Activated CD8-positive, alpha-beta T cell treated with anti-CD3 and anti-CD28 coated beads for 36 hours (primary cell): ENCODE results near the gene NEK5. TPM values are rescaled to one million over a fixed set of nuclear protein-coding genes. Genes with fewer than 3 reads are reported as not detected.

Experiments used
- ATAC-seq: fragments of 200-7000 bp; cut with Tn5 transposase; one replicate; pipeline ENCODE4 v1.10.0; 2021; ENCODE audit warnings: mild to moderate bottlenecking, moderate library complexity
- CTCF ChIA-PET: fragments of 350-600 bp; sonication (Branson Sonifier 250); formaldehyde crosslinking; loops from one replicate; lab custom pipeline; 2021; ENCODE audit warnings: antibody characterized with exemption; lab: Charles Lee
- POLR2A ChIA-PET: fragments of 350-600 bp; sonication (Branson Sonifier 250); formaldehyde crosslinking; loops from one replicate; lab custom pipeline; 2021; ENCODE audit warnings: antibody characterized with exemption; lab: Charles Lee
- DNase-seq: peaks from one replicate; pipeline ENCODE4 v3.0.0-alpha.2; 2020
- H3K27ac Mint-ChIP-seq: one replicate; pipeline ENCODE4 v1.8.0; 2021; ENCODE audit warnings: mild to moderate bottlenecking, mixed read lengths
- H3K27me3 Mint-ChIP-seq: one replicate; pipeline ENCODE4 v1.8.0; 2021; ENCODE audit warnings: mixed read lengths
- H3K36me3 Mint-ChIP-seq: one replicate; pipeline ENCODE4 v1.8.0; 2021; ENCODE audit warnings: low read depth, mixed read lengths
- H3K4me1 Mint-ChIP-seq: one replicate; pipeline ENCODE4 v1.8.0; 2021; ENCODE audit warnings: low read depth, mixed read lengths
- H3K4me3 Mint-ChIP-seq: one replicate; pipeline ENCODE4 v1.8.0; 2021; ENCODE audit warnings: mild to moderate bottlenecking, moderate library complexity, mixed read lengths
- H3K9me3 Mint-ChIP-seq: one replicate; pipeline ENCODE4 v1.8.0; 2021; ENCODE audit warnings: mixed read lengths
- CTCF ChIP-seq: fragments of 200-600 bp; IDR thresholded peaks from one replicate; pipeline ENCODE4 v1.8.0; 2022; ENCODE audit warnings: antibody characterized with exemption, mild to moderate bottlenecking
- intact Hi-C: fragments of 100-400 bp; cut with micrococcal nuclease; formaldehyde crosslinking; loops from one replicate; pipeline ENCODE4 v1.10.0; 2022
- total RNA-seq, 2 experiments: library from RNA; stranded (reverse); gene quantifications; one replicate each; pipeline ENCODE4 v1.2.3, GENCODE V29; 2021

NEK5 gene
- total RNA-seq, 2 experiments from 2014 or later = 0.11 to 0.16 TPM

- peaks cover 10% of the 10 kb centered on the region for H3K27me3 Mint-ChIP-seq
- H3K36me3 Mint-ChIP-seq = no peaks in the 10 kb centered on the region
- H3K9me3 Mint-ChIP-seq = no peaks in the 10 kb centered on the region
- ChIA-PET CTCF (interaction anchor here (0.8 to 6.8 kb wide), 4 partner anchors 127 to 451 kb away, joined by 3 to 62 read pairs (median 3); partner anchors contain the start of gene NEK5), POLR2A (interaction anchor here (1.2 kb wide), 1 partner anchor 128 kb away, joined by 5 read pairs; no protein-coding TSS in a partner anchor)
- ATAC-seq = no peak
- no peak overlapping the region for H3K4me3 Mint-ChIP-seq
- no peak overlapping the region for H3K27ac Mint-ChIP-seq
- no peak for DNase-seq
- no peaks in the 10 kb centered on the region for H3K4me1 Mint-ChIP-seq
- intact Hi-C loops = loop anchor here (5.0 kb wide), 1 partner anchor 127 kb away; the partner anchor contains the start of gene NEK5
- no peak for TF ChIP-seq CTCF
Measured at GRCh38 chr13:51999921-52000320, 129.0 kb downstream of the NEK5 start.

- H3K27me3 Mint-ChIP-seq = peaks cover 10% of the 10 kb centered on the region
- no peak overlapping the region for H3K27ac Mint-ChIP-seq
- no peaks in the 10 kb centered on the region for H3K4me1 Mint-ChIP-seq
- H3K36me3 Mint-ChIP-seq = no peaks in the 10 kb centered on the region
- intact Hi-C loops = no loop called here
- H3K4me3 Mint-ChIP-seq = no peak overlapping the region
- CTCF ChIA-PET = interaction anchor here (0.9 to 6.8 kb wide), 4 partner anchors 128 to 426 kb away, joined by 3 to 62 read pairs (median 3); partner anchors contain the start of gene NEK5
- TF ChIP-seq CTCF = no peak
- no peaks in the 10 kb centered on the region for H3K9me3 Mint-ChIP-seq
- DNase-seq (no peak), ATAC-seq (no peak)
- POLR2A ChIA-PET = interaction anchor here (1.2 kb wide), 1 partner anchor 128 kb away, joined by 5 read pairs; no protein-coding TSS in a partner anchor
Measured at GRCh38 chr13:51999510-51999911, 129.4 kb downstream of the NEK5 start.

GRCh38 chr13:51998723-51999509 lies 130.0 kb downstream of the NEK5 start:
- intact Hi-C loops = no loop called here
- POLR2A ChIA-PET = interaction anchor here (1.2 kb wide), 1 partner anchor 129 kb away, joined by 5 read pairs; no protein-coding TSS in a partner anchor
- Mint-ChIP-seq H3K36me3 (no peaks in the 10 kb centered on the region), H3K27ac (no peak overlapping the region), H3K4me3 (no peak overlapping the region), H3K9me3 (no peaks in the 10 kb centered on the region), H3K4me1 (no peaks in the 10 kb centered on the region), H3K27me3 (peaks cover 10% of the 10 kb centered on the region)
- no peak for ATAC-seq
- no peak for TF ChIP-seq CTCF
- CTCF ChIA-PET = interaction anchor here (0.9 to 6.8 kb wide), 4 partner anchors 128 to 451 kb away, joined by 3 to 62 read pairs (median 3); partner anchors contain the start of gene NEK5
- DNase-seq = no peak

GRCh38 chr13:51997641-51998330 lies 131.1 kb downstream of the NEK5 start:
- no peak for DNase-seq
- Mint-ChIP-seq H3K36me3 (no peaks in the 10 kb centered on the region), H3K27ac (no peak overlapping the region), H3K4me1 (no peaks in the 10 kb centered on the region), H3K9me3 (no peaks in the 10 kb centered on the region), H3K27me3 (peaks cover 10% of the 10 kb centered on the region), H3K4me3 (no peak overlapping the region)
- ATAC-seq = no peak
- intact Hi-C loops = no loop called here
- no peak for TF ChIP-seq CTCF
- POLR2A ChIA-PET = interaction anchor here (1.0 kb wide), 1 partner anchor 19 kb away, joined by 3 read pairs; no protein-coding TSS in a partner anchor
- CTCF ChIA-PET = interaction anchor here (1.1 to 6.8 kb wide), 2 partner anchors 129 to 452 kb away, joined by 3 to 62 read pairs; partner anchors contain the start of gene NEK5
